Neural progenitor cell (in vitro differentiated cells): ENCODE results near the gene TNFRSF6B.

Experiments used
- CTCF ChIP-seq: fragments of 200-600 bp; sonication (generic); IDR thresholded peaks from 2 replicates; pipeline ENCODE4 v1.5.1; 2017; ENCODE audit warnings: antibody characterized with exemption, mild to moderate bottlenecking
- EZH2 ChIP-seq: fragments of 200-600 bp; sonication (generic); IDR thresholded peaks from 2 replicates; pipeline ENCODE4 v1.6.1; 2017; ENCODE audit warnings: antibody characterized with exemption, mild to moderate bottlenecking, moderate library complexity
- EZH2phosphoT487 ChIP-seq: fragments of 200-600 bp; sonication (generic); IDR thresholded peaks from 2 replicates; pipeline ENCODE4 v1.6.1; 2017; ENCODE audit warnings: antibody characterized with exemption

DNA sequence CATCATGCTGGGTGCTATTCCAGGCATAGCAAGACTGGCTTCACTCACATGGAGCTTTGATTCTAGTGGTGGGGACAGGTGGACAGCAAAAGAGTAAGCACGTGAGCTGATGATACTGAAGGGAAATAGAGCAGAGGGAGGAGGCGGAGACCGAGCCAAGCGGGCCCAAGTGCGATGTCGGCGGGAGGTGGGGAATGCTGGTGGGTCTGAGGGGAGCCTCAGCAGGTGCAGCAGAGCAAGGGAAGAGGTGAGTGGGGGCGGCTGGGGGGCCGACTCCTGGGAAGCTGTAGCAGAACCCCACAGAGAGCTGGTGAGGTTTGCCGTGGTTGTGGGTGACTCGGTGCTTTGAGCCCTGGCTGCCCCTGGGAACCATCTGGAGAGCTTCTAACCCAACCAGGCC lies 28.1 kb upstream of the TNFRSF6B start:
- TF ChIP-seq CTCF (no peak), EZH2 (no peak), EZH2phosphoT487 (no peak)
